GM12892 (cell line): ENCODE measurements around the gene IER3.

Experiments
- POLR2A ChIP-seq: IDR thresholded peaks from 2 replicates; pipeline ENCODE4 v1.6.1; 2011; ENCODE audit warnings: low read depth, low read length, control low read depth
- POLR2AphosphoS5 ChIP-seq: IDR thresholded peaks from 2 replicates; pipeline ENCODE4 v1.6.1; 2011; ENCODE audit warnings: low read depth, low read length, control low read depth
- TAF1 ChIP-seq: IDR thresholded peaks from 2 replicates; pipeline ENCODE4 v1.6.1; 2011; ENCODE audit warnings: low read depth, mild to moderate bottlenecking, control low read depth, low read length, borderline replicate concordance

GRCh38 chr6:30776390-30777154, 32.2 kb upstream of the IER3 start:
- TF ChIP-seq POLR2A, result no peak
- no peak for TF ChIP-seq POLR2AphosphoS5
- no peak for TF ChIP-seq TAF1
